Suprapubic skin (tissue), 4 donors: ENCODE data around the gene GHRH.

Source experiments
- EP300 ChIP-seq: sonication (generic); formaldehyde crosslinking; IDR thresholded peaks from one replicate; pipeline ENCODE4 v1.6.1; 2017; ENCODE audit warnings: antibody characterized with exemption
- POLR2AphosphoS5 ChIP-seq, 3 donors: sonication (generic); formaldehyde crosslinking; IDR thresholded peaks; one replicate each; pipeline ENCODE4 v1.6.1; 2017; ENCODE audit warnings: antibody characterized with exemption in 3 of 3
- TF ChIP-seq, protein P1 (sequence below), 2 donors: fragments of 200-600 bp in 1 of 2; fragments of 450-650 bp in 1 of 2; sonication (generic) in 1 of 2; IDR thresholded peaks; one replicate each; pipeline ENCODE4 v1.5.1; 2016 to 2019; ENCODE audit warnings: antibody characterized with exemption in 2 of 2, mild to moderate bottlenecking in 1 of 2, moderate library complexity in 1 of 2

DNA sequence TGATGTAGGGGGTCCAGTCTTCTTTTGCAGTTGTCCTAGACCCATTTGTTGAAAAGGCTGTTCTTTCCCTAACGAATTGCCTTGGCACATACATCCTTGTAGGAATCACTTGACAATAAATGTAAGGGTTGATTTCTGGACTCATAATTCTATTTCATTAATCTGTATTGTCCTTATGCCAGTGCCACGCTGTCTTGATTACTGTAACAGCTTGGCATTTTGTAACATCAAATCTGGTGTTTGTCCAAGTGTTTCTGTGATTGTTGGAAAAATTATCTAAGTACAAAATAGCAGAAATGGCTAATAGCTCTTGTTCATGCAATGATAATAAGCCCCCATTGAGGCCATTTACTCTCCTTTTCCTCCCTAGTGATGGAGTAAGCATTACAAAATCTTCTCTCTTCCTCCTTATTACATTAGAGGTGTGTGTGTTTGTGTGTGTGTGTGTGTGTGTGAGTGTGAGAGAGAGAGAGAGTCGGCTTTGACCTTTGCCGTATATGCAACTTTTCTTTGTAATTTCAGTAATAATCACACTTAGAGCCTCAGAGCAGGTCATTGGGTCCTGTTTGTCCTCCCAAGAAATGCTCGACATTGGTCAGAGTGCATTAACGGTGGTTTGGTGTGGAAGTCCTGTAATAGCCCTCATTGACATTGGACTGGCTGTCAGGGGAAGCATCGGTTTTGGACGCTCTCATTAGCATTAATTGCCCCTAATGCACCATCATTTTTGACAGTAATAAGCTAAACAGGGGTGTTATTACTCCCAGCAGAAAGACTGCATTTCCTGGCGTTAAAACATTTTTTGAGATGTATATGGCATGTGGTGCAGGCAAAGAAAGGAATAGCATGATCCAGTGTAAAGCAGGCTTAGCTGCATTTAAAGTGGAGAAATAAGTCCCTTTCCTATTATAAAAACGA lies 41.6 kb downstream of the GHRH start:
- TF ChIP-seq POLR2AphosphoS5 (IDR thresholded peaks at IDR 0.05) (no peak), EP300 (no peak)
- TF ChIP-seq, protein P1, sequence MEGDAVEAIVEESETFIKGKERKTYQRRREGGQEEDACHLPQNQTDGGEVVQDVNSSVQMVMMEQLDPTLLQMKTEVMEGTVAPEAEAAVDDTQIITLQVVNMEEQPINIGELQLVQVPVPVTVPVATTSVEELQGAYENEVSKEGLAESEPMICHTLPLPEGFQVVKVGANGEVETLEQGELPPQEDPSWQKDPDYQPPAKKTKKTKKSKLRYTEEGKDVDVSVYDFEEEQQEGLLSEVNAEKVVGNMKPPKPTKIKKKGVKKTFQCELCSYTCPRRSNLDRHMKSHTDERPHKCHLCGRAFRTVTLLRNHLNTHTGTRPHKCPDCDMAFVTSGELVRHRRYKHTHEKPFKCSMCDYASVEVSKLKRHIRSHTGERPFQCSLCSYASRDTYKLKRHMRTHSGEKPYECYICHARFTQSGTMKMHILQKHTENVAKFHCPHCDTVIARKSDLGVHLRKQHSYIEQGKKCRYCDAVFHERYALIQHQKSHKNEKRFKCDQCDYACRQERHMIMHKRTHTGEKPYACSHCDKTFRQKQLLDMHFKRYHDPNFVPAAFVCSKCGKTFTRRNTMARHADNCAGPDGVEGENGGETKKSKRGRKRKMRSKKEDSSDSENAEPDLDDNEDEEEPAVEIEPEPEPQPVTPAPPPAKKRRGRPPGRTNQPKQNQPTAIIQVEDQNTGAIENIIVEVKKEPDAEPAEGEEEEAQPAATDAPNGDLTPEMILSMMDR (IDR thresholded peaks at IDR 0.05), result no peak
